WTC11 (cell line): ENCODE results near the gene CBLIF. TPM values are rescaled to one million over a fixed set of nuclear protein-coding genes. Genes with fewer than 3 reads are reported as not detected.

Source experiments
- ATAC-seq: fragments of 200-7000 bp; cut with Tn5 transposase; 2 replicates; pipeline ENCODE4 v1.10.0; 2021; ENCODE audit warnings: mild to moderate bottlenecking, moderate library complexity
- CTCF ChIA-PET: fragments of 300-600 bp; sonication (Branson Sonifier 250); formaldehyde crosslinking; loops from one replicate; lab custom pipeline; 2021; ENCODE audit warnings: antibody characterized with exemption; lab: Charles Lee
- POLR2A ChIA-PET: fragments of 350-600 bp; sonication (Branson Sonifier 250); formaldehyde crosslinking; loops from one replicate; lab custom pipeline; 2021; ENCODE audit warnings: antibody characterized with exemption; lab: Charles Lee
- DNase-seq: peaks from one replicate; pipeline ENCODE4 v3.0.0; 2021; ENCODE audit warnings: low spot score
- H3K27ac Mint-ChIP-seq: 2 replicates; pipeline ENCODE4 v1.8.0; 2021; ENCODE audit warnings: mixed read lengths
- H3K27me3 Mint-ChIP-seq: 2 replicates; pipeline ENCODE4 v1.8.0; 2021; ENCODE audit warnings: low read depth, mild to moderate bottlenecking, moderate library complexity, mixed read lengths
- H3K36me3 Mint-ChIP-seq: 2 replicates; pipeline ENCODE4 v1.8.0; 2021; ENCODE audit warnings: mixed read lengths
- H3K4me1 Mint-ChIP-seq: 2 replicates; pipeline ENCODE4 v1.8.0; 2022; ENCODE audit warnings: mixed read lengths
- H3K4me3 Mint-ChIP-seq: 2 replicates; pipeline ENCODE4 v1.8.0; 2021; ENCODE audit warnings: mild to moderate bottlenecking, moderate library complexity, mixed read lengths
- H3K9me3 Mint-ChIP-seq: 2 replicates; pipeline ENCODE4 v1.8.0; 2021; ENCODE audit warnings: mixed read lengths
- CREM ChIP-seq: sonication (generic); formaldehyde crosslinking; IDR thresholded peaks from 2 replicates; pipeline ENCODE4 v1.8.1; 2022; ENCODE audit warnings: mild to moderate bottlenecking, missing genetic modification reagents, moderate library complexity
- ESRRA ChIP-seq: sonication (generic); formaldehyde crosslinking; IDR thresholded peaks from 2 replicates; pipeline ENCODE4 v1.8.1; 2022; ENCODE audit warnings: mild to moderate bottlenecking, missing genetic modification reagents, borderline replicate concordance
- FOXK1 ChIP-seq: sonication (generic); formaldehyde crosslinking; IDR thresholded peaks from 2 replicates; pipeline ENCODE4 v1.8.0; 2022; ENCODE audit warnings: mild to moderate bottlenecking, moderate library complexity, missing genetic modification reagents
- FOXP1 ChIP-seq: sonication (generic); formaldehyde crosslinking; IDR thresholded peaks from 2 replicates; pipeline ENCODE4 v1.8.0; 2022; ENCODE audit warnings: missing genetic modification reagents, mild to moderate bottlenecking, moderate library complexity, borderline replicate concordance
- IRF2 ChIP-seq: sonication (generic); formaldehyde crosslinking; IDR thresholded peaks from 2 replicates; pipeline ENCODE4 v1.8.0; 2022; ENCODE audit warnings: low read depth, missing genetic modification reagents, borderline replicate concordance
- NFE2L1 ChIP-seq: sonication (generic); formaldehyde crosslinking; IDR thresholded peaks from 2 replicates; pipeline ENCODE4 v1.8.1; 2023; ENCODE audit warnings: missing genetic modification reagents
- NR2C2 ChIP-seq: sonication (generic); formaldehyde crosslinking; IDR thresholded peaks from 2 replicates; pipeline ENCODE4 v1.8.0; 2022; ENCODE audit warnings: mild to moderate bottlenecking, missing genetic modification reagents
- RELA ChIP-seq: sonication (generic); formaldehyde crosslinking; IDR thresholded peaks from 2 replicates; pipeline ENCODE4 v1.8.1; 2022; ENCODE audit warnings: missing genetic modification reagents, mild to moderate bottlenecking, borderline replicate concordance
- SP1 ChIP-seq: sonication (generic); formaldehyde crosslinking; conservative IDR thresholded peaks from 2 replicates; pipeline ENCODE4 v1.8.1; 2022; ENCODE audit warnings: missing genetic modification reagents
- TEAD1 ChIP-seq: sonication (generic); formaldehyde crosslinking; IDR thresholded peaks from 2 replicates; pipeline ENCODE4 v1.8.0; 2022; ENCODE audit warnings: mild to moderate bottlenecking, missing genetic modification reagents
- total RNA-seq: library from RNA; stranded (reverse); gene quantifications from 3 replicates; pipeline ENCODE4 v1.2.3, GENCODE V29; 2021
- TF ChIP-seq, protein P1 (sequence below): sonication (generic); formaldehyde crosslinking; IDR thresholded peaks from 2 replicates; pipeline ENCODE4 v1.8.0; 2022; ENCODE audit warnings: mild to moderate bottlenecking, missing genetic modification reagents
- TF ChIP-seq, protein P2 (sequence below): sonication (generic); formaldehyde crosslinking; IDR thresholded peaks from 2 replicates; pipeline ENCODE4 v1.8.0; 2022; ENCODE audit warnings: mild to moderate bottlenecking, missing genetic modification reagents
- TF ChIP-seq, protein P3 (sequence below): sonication (generic); formaldehyde crosslinking; IDR thresholded peaks from 2 replicates; pipeline ENCODE4 v1.8.0; 2023; ENCODE audit warnings: missing genetic modification reagents, mild to moderate bottlenecking, borderline replicate concordance
- TF ChIP-seq, protein P4 (sequence below): sonication (generic); formaldehyde crosslinking; IDR thresholded peaks from 2 replicates; pipeline ENCODE4 v1.8.0; 2023; ENCODE audit warnings: missing genetic modification reagents
- TF ChIP-seq, protein P5 (sequence below): fragments of 200-600 bp; IDR thresholded peaks from 2 replicates; pipeline ENCODE4 v1.8.0; 2022; ENCODE audit warnings: antibody characterized with exemption
- TF ChIP-seq, protein P6 (sequence below): fragments of 250-450 bp; sonication (Bioruptor Pico); IDR thresholded peaks from 2 replicates; pipeline ENCODE4 v1.9.0; 2021; ENCODE audit warnings: mild to moderate bottlenecking

Gene CBLIF
- total RNA-seq, 1 experiment from 2014 or later: not detected

DNA sequence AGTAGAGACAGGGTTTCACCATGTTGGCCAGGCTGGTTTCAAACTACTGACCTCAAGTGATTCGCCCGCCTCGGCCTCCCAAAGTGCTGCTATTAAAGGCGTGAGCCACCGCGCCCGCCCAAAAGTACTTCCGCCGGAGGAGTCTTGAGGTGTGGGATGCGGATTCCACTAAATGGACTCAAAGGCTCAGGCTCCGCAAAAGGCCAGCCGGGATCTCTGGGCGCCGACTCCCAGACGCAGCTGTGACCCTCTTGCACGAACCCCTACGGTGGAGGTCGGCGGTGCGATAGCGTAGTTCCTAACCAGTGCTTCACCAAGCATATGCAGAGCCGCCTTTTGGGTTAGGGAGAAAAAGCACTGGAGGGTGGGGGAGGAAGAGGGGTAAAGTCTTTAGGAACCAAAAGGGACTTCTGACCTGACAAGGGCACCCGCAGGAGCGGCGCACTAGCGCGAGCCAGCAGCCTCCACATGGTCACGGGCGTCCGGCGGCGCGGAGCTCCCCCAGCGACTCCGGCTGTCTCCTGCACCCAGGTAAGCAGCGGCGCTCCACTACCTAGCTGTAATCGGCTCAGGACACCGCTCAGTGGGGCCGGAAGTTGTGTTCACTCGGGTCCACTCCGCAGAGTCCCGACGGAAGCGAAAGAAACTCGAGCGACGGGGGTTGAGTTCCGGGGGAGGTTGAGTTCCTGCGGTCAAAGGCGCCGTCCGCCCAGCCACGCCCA, 34.9 kb downstream of the CBLIF start, which contains the start of gene MRPL16 (continued):
- TF ChIP-seq TEAD1: peak; percentile 85
- peak; percentile 92 for TF ChIP-seq FOXK1 (CRISPR knock-in tag)
- TF ChIP-seq, protein P1, sequence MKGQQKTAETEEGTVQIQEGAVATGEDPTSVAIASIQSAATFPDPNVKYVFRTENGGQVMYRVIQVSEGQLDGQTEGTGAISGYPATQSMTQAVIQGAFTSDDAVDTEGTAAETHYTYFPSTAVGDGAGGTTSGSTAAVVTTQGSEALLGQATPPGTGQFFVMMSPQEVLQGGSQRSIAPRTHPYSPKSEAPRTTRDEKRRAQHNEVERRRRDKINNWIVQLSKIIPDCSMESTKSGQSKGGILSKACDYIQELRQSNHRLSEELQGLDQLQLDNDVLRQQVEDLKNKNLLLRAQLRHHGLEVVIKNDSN (CRISPR knock-in tag): peak; percentile 52; the same call in 1 of the 2 replicates
- TF ChIP-seq IRF2 (CRISPR knock-in tag): no peak
- TF ChIP-seq, protein P2, sequence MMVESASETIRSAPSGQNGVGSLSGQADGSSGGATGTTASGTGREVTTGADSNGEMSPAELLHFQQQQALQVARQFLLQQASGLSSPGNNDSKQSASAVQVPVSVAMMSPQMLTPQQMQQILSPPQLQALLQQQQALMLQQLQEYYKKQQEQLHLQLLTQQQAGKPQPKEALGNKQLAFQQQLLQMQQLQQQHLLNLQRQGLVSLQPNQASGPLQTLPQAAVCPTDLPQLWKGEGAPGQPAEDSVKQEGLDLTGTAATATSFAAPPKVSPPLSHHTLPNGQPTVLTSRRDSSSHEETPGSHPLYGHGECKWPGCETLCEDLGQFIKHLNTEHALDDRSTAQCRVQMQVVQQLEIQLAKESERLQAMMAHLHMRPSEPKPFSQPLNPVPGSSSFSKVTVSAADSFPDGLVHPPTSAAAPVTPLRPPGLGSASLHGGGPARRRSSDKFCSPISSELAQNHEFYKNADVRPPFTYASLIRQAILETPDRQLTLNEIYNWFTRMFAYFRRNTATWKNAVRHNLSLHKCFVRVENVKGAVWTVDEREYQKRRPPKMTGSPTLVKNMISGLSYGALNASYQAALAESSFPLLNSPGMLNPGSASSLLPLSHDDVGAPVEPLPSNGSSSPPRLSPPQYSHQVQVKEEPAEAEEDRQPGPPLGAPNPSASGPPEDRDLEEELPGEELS (CRISPR knock-in tag): peak; percentile 78; the same call in 1 of the 2 replicates
- TF ChIP-seq, protein P3, sequence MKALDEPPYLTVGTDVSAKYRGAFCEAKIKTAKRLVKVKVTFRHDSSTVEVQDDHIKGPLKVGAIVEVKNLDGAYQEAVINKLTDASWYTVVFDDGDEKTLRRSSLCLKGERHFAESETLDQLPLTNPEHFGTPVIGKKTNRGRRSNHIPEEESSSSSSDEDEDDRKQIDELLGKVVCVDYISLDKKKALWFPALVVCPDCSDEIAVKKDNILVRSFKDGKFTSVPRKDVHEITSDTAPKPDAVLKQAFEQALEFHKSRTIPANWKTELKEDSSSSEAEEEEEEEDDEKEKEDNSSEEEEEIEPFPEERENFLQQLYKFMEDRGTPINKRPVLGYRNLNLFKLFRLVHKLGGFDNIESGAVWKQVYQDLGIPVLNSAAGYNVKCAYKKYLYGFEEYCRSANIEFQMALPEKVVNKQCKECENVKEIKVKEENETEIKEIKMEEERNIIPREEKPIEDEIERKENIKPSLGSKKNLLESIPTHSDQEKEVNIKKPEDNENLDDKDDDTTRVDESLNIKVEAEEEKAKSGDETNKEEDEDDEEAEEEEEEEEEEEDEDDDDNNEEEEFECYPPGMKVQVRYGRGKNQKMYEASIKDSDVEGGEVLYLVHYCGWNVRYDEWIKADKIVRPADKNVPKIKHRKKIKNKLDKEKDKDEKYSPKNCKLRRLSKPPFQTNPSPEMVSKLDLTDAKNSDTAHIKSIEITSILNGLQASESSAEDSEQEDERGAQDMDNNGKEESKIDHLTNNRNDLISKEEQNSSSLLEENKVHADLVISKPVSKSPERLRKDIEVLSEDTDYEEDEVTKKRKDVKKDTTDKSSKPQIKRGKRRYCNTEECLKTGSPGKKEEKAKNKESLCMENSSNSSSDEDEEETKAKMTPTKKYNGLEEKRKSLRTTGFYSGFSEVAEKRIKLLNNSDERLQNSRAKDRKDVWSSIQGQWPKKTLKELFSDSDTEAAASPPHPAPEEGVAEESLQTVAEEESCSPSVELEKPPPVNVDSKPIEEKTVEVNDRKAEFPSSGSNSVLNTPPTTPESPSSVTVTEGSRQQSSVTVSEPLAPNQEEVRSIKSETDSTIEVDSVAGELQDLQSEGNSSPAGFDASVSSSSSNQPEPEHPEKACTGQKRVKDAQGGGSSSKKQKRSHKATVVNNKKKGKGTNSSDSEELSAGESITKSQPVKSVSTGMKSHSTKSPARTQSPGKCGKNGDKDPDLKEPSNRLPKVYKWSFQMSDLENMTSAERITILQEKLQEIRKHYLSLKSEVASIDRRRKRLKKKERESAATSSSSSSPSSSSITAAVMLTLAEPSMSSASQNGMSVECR (CRISPR knock-in tag): peak; percentile 58; the same call in 1 of the 2 replicates
- TF ChIP-seq FOXP1 (CRISPR knock-in tag): peak; percentile 55; the same call in 1 of the 2 replicates
- TF ChIP-seq ESRRA (CRISPR knock-in tag): no peak
- peak; percentile 81 for TF ChIP-seq SP1 (CRISPR knock-in tag)
- TF ChIP-seq, protein P4, sequence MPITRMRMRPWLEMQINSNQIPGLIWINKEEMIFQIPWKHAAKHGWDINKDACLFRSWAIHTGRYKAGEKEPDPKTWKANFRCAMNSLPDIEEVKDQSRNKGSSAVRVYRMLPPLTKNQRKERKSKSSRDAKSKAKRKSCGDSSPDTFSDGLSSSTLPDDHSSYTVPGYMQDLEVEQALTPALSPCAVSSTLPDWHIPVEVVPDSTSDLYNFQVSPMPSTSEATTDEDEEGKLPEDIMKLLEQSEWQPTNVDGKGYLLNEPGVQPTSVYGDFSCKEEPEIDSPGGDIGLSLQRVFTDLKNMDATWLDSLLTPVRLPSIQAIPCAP (CRISPR knock-in tag): 0 out of 2 replicates have a peak, but pooled peaks have one; percentile 63
- TF ChIP-seq CREM (CRISPR knock-in tag): peak; percentile 71
- no peak for TF ChIP-seq NFE2L1 (CRISPR knock-in tag)
- TF ChIP-seq RELA (CRISPR knock-in tag): 0 out of 2 replicates have a peak, but pooled peaks have one; percentile 54

DNA sequence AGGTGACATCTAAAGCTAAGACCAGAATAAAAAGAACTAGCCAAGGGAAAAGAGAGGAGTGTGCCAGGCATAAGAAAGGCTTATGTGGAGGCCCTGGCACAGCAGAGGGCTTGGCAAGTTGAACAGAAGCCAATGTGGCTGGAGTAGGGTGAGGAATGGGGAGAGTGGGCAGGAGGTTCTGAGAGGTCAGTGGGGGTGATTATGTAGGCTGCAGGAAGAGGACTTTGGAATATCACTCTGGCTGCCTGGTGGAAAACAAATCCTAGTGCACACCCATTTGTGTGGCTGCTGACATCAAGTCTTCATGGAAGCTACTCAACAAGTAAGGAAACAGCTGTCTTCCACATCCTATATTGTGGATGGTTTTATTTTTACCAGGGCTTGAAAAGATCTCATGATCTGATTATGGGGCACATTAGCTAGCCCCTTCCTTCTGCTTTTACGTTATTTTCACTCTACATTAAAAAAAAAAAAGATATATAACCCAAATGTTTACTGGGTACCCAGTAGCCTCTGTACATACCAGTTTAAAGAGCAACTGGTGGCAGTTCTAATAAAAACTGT, 38.2 kb downstream of the CBLIF start:
- DNase-seq (no peak), ATAC-seq (no peak)
- Mint-ChIP-seq H3K27ac (peak overlapping the region; percentile 46; the same call in 1 of the 2 replicates), H3K36me3 (peaks cover 36% of the 10 kb centered on the region), H3K4me1 (peaks cover 19% of the 10 kb centered on the region), H3K4me3 (no peak overlapping the region)
- CTCF ChIA-PET: no interaction called here
- TF ChIP-seq, protein P5, sequence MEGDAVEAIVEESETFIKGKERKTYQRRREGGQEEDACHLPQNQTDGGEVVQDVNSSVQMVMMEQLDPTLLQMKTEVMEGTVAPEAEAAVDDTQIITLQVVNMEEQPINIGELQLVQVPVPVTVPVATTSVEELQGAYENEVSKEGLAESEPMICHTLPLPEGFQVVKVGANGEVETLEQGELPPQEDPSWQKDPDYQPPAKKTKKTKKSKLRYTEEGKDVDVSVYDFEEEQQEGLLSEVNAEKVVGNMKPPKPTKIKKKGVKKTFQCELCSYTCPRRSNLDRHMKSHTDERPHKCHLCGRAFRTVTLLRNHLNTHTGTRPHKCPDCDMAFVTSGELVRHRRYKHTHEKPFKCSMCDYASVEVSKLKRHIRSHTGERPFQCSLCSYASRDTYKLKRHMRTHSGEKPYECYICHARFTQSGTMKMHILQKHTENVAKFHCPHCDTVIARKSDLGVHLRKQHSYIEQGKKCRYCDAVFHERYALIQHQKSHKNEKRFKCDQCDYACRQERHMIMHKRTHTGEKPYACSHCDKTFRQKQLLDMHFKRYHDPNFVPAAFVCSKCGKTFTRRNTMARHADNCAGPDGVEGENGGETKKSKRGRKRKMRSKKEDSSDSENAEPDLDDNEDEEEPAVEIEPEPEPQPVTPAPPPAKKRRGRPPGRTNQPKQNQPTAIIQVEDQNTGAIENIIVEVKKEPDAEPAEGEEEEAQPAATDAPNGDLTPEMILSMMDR: no peak
- TF ChIP-seq, protein P6, sequence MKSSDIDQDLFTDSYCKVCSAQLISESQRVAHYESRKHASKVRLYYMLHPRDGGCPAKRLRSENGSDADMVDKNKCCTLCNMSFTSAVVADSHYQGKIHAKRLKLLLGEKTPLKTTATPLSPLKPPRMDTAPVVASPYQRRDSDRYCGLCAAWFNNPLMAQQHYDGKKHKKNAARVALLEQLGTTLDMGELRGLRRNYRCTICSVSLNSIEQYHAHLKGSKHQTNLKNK: no peak
- TF ChIP-seq NR2C2 (CRISPR knock-in tag): no peak
- TF ChIP-seq, all 79 proteins: peak for 0
- Mint-ChIP-seq H3K9me3 (no peaks in the 10 kb centered on the region), H3K27me3 (no peaks in the 10 kb centered on the region)
- POLR2A ChIA-PET: no interaction called here
